GDM1 (cell line): ENCODE measurements around the gene ATF7IP2.
"Not testable (repeated sequence)": the region's sequence is repeated elsewhere in the genome, so short reads cannot be mapped to it uniquely, and the experiment has no call there.

Experiments used
- DNase-seq: peaks from one replicate; lab custom pipeline; 2025; lab: John Stamatoyannopoulos, UW

The ATF7IP2 gene

GRCh38 chr16:10376229-10376628, 9.6 kb upstream of the ATF7IP2 start:
- DNase-seq, result no peak

GRCh38 chr16:10383626-10384025, 2.2 kb upstream of the ATF7IP2 start:
- DNase-seq, result no peak

GRCh38 chr16:10386517-10387100, 748 bp downstream of the ATF7IP2 start:
- no peak for DNase-seq

GRCh38 chr16:10387188-10387617, 1.3 kb downstream of the ATF7IP2 start:
- no peak for DNase-seq

GRCh38 chr16:10388988-10389387, 3.1 kb downstream of the ATF7IP2 start:
- no peak for DNase-seq

GRCh38 chr16:10390330-10390729, 4.5 kb downstream of the ATF7IP2 start:
- DNase-seq, result no peak

- DNase-seq, result no peak
These were observed 5.0 kb downstream of the ATF7IP2 start for GRCh38 chr16:10390867-10391266.

- no peak for DNase-seq
These were observed 5.5 kb downstream of the ATF7IP2 start for GRCh38 chr16:10391339-10391738.

GRCh38 chr16:10402975-10403374, 17.1 kb downstream of the ATF7IP2 start:
- no peak for DNase-seq

- DNase-seq, result no peak
These were observed 19.6 kb downstream of the ATF7IP2 start for GRCh38 chr16:10405386-10405939.

- no peak for DNase-seq
These were observed 23.0 kb downstream of the ATF7IP2 start for GRCh38 chr16:10408824-10409381.

- DNase-seq, result not testable (repeated sequence)
These were observed 23.9 kb downstream of the ATF7IP2 start for GRCh38 chr16:10409713-10410112.

GRCh38 chr16:10410469-10410868, 24.6 kb downstream of the ATF7IP2 start:
- no peak for DNase-seq

- no peak for DNase-seq
These were observed 27.2 kb downstream of the ATF7IP2 start for GRCh38 chr16:10412935-10413601.

GRCh38 chr16:10418204-10418603, 32.3 kb downstream of the ATF7IP2 start:
- DNase-seq, result not testable (repeated sequence)

- no peak for DNase-seq
These were observed 33.8 kb downstream of the ATF7IP2 start for GRCh38 chr16:10419701-10420100.

GRCh38 chr16:10421596-10421995, 35.7 kb downstream of the ATF7IP2 start:
- no peak for DNase-seq

GRCh38 chr16:10428433-10429168, 42.7 kb downstream of the ATF7IP2 start:
- DNase-seq, result no peak

GRCh38 chr16:10429299-10429969, 43.6 kb downstream of the ATF7IP2 start:
- DNase-seq, result not testable (repeated sequence)

GRCh38 chr16:10441726-10442125, 55.9 kb downstream of the ATF7IP2 start:
- no peak for DNase-seq

GRCh38 chr16:10447289-10447688, 61.4 kb downstream of the ATF7IP2 start:
- no peak for DNase-seq
